ENCODE results near the gene USP13. TPM values are rescaled to one million over a fixed set of nuclear protein-coding genes. Genes with fewer than 3 reads are reported as not detected.

USP13 gene
- total and polyA plus RNA-seq, 4 donors: 2.4 to 7.3 (median 4.2) TPM

DNA sequence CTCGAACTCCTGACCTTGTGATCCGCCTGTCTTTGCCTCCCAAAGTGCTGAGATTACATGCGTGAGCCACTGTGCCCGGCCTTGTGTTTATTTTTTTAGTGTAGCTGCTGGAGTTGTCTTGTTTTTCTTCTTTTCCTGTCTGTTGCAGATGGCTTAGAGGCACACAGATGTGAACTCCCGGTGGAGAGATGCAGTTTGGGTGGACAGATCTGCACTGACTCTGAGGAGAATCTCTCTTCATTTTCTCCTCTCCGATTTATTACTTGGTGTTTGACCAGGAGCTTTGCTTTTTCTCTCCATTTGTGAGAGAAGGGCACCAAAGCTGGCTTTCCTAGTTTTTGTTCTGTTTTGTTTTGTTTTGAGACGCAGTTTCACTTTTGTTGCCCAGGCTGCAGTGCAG, 62.7 kb downstream of the USP13 start:
- Histone ChIP-seq H3K27me3 (ENCODE audit: control insufficient read depth in 4 of 4, insufficient read depth in 4 of 4, low read length in 3 of 4) (no peaks in the 10 kb centered on the region), H3K27ac (ENCODE audit: low read depth in 1 of 2, low read length in 2 of 2) (no peak overlapping the region), H3K4me3 (ENCODE audit: low read depth in 1 of 3, low read length in 3 of 3) (no peak overlapping the region), H3K9ac (ENCODE audit: low read depth in 1 of 2, low read length in 2 of 2) (no peak overlapping the region), H3K9me3 (ENCODE audit: control insufficient read depth in 4 of 4, low read length in 3 of 4) (no peaks in the 10 kb centered on the region), H3K36me3 (ENCODE audit: control insufficient read depth in 4 of 4, insufficient read depth in 3 of 4, low read depth in 1 of 4, low read length in 3 of 4) (peaks cover 0 to 4% (median 3%) of the 10 kb centered on the region in 4 donors), H3K4me1 (ENCODE audit: control insufficient read depth in 4 of 4, insufficient read depth in 4 of 4, low read length in 3 of 4) (no peaks in the 10 kb centered on the region)
- WGBS: 84% methylated on average over 7 of the region's 7 CpGs
- TF ChIP-seq SP1 (IDR thresholded peaks at IDR 0.05) (no peak), NR2F2 (IDR thresholded peaks at IDR 0.05) (no peak), YY1 (IDR thresholded peaks at IDR 0.05) (no peak), EGR1 (IDR thresholded peaks at IDR 0.05; ENCODE audit: low read depth in 2 of 2) (no peak), FOXA1 (IDR thresholded peaks at IDR 0.05) (no peak), HNF4A (conservative IDR thresholded peaks at IDR 0.05) (no peak), FOXA2 (IDR thresholded peaks at IDR 0.05) (no peak), JUND (IDR thresholded peaks at IDR 0.05) (no peak), RXRA (IDR thresholded peaks at IDR 0.05) (no peak), TAF1 (conservative IDR thresholded peaks at IDR 0.05) (no peak), RAD21 (IDR thresholded peaks at IDR 0.05) (no peak), GABPA (IDR thresholded peaks at IDR 0.05 in 1 of 2, conservative IDR thresholded peaks at IDR 0.05 in 1 of 2) (no peak), HNF4G (IDR thresholded peaks at IDR 0.05) (no peak)
- TF ChIP-seq, protein P1, sequence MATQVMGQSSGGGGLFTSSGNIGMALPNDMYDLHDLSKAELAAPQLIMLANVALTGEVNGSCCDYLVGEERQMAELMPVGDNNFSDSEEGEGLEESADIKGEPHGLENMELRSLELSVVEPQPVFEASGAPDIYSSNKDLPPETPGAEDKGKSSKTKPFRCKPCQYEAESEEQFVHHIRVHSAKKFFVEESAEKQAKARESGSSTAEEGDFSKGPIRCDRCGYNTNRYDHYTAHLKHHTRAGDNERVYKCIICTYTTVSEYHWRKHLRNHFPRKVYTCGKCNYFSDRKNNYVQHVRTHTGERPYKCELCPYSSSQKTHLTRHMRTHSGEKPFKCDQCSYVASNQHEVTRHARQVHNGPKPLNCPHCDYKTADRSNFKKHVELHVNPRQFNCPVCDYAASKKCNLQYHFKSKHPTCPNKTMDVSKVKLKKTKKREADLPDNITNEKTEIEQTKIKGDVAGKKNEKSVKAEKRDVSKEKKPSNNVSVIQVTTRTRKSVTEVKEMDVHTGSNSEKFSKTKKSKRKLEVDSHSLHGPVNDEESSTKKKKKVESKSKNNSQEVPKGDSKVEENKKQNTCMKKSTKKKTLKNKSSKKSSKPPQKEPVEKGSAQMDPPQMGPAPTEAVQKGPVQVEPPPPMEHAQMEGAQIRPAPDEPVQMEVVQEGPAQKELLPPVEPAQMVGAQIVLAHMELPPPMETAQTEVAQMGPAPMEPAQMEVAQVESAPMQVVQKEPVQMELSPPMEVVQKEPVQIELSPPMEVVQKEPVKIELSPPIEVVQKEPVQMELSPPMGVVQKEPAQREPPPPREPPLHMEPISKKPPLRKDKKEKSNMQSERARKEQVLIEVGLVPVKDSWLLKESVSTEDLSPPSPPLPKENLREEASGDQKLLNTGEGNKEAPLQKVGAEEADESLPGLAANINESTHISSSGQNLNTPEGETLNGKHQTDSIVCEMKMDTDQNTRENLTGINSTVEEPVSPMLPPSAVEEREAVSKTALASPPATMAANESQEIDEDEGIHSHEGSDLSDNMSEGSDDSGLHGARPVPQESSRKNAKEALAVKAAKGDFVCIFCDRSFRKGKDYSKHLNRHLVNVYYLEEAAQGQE (IDR thresholded peaks at IDR 0.05): no peak
- TF ChIP-seq, protein P2, sequence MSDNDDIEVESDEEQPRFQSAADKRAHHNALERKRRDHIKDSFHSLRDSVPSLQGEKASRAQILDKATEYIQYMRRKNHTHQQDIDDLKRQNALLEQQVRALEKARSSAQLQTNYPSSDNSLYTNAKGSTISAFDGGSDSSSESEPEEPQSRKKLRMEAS (IDR thresholded peaks at IDR 0.05): no peak
- TF ChIP-seq, protein P3, sequence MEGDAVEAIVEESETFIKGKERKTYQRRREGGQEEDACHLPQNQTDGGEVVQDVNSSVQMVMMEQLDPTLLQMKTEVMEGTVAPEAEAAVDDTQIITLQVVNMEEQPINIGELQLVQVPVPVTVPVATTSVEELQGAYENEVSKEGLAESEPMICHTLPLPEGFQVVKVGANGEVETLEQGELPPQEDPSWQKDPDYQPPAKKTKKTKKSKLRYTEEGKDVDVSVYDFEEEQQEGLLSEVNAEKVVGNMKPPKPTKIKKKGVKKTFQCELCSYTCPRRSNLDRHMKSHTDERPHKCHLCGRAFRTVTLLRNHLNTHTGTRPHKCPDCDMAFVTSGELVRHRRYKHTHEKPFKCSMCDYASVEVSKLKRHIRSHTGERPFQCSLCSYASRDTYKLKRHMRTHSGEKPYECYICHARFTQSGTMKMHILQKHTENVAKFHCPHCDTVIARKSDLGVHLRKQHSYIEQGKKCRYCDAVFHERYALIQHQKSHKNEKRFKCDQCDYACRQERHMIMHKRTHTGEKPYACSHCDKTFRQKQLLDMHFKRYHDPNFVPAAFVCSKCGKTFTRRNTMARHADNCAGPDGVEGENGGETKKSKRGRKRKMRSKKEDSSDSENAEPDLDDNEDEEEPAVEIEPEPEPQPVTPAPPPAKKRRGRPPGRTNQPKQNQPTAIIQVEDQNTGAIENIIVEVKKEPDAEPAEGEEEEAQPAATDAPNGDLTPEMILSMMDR (IDR thresholded peaks at IDR 0.05; ENCODE audit: low read depth, low read length, missing input control): no peak
- TF ChIP-seq, protein P4, sequence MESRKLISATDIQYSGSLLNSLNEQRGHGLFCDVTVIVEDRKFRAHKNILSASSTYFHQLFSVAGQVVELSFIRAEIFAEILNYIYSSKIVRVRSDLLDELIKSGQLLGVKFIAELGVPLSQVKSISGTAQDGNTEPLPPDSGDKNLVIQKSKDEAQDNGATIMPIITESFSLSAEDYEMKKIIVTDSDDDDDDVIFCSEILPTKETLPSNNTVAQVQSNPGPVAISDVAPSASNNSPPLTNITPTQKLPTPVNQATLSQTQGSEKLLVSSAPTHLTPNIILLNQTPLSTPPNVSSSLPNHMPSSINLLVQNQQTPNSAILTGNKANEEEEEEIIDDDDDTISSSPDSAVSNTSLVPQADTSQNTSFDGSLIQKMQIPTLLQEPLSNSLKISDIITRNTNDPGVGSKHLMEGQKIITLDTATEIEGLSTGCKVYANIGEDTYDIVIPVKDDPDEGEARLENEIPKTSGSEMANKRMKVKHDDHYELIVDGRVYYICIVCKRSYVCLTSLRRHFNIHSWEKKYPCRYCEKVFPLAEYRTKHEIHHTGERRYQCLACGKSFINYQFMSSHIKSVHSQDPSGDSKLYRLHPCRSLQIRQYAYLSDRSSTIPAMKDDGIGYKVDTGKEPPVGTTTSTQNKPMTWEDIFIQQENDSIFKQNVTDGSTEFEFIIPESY (IDR thresholded peaks at IDR 0.05): no peak
- TF ChIP-seq, protein P5, sequence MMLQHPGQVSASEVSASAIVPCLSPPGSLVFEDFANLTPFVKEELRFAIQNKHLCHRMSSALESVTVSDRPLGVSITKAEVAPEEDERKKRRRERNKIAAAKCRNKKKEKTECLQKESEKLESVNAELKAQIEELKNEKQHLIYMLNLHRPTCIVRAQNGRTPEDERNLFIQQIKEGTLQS (IDR thresholded peaks at IDR 0.05): no peak
- no peak for DNase-seq (ENCODE audit: low spot score)
